ENCODE data around the gene NR1I2.

NR1I2 gene

DNA sequence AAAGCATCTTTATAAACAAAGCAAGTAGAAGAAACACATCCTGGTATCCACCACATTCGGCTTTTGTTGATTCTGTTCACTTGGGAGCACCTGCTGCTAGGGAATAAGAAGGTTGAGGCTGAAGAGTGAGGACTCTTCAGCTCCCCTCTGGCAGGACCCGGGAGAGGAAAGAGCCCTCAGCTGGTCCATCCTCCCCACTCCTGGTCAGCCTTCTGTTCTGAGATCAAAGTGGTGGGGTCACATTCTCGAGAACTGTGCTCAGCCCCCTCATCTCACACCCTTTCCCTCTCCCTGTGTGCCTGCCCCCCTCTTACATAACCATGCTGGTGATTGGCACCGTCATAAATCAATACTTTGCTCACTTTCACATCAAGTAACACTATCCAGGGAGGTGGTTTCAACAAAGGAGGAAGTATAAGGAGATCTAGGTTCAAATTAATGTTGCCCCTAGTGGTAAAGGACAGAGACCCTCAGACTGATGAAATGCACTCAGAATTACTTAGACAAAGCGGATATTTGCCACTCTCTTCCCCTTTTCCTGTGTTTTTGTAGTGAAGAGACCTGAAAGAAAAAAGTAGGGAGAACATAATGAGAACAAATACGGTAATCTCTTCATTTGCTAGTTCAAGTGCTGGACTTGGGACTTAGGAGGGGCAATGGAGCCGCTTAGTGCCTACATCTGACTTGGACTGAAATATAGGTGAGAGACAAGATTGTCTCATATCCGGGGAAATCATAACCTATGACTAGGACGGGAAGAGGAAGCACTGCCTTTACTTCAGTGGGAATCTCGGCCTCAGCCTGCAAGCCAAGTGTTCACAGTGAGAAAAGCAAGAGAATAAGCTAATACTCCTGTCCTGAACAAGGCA is at the start of gene NR1I2:
TSS of gene NR1I2 (plus strand) at position 772 of the 869 bp plus-strand sequence.
- no peak for DNase-seq (ENCODE audit: low read depth, low spot score)
- Histone ChIP-seq H3K27ac (ENCODE audit: low read length) (no peak within 1 kb of the TSS), H3K27me3 (ENCODE audit: control insufficient read depth, insufficient read depth, low read length) (no peaks in the 10 kb centered on the region), H3K4me3 (ENCODE audit: low read length) (no peak within 1 kb of the TSS), H3K36me3 (ENCODE audit: control insufficient read depth, insufficient read depth, low read length) (no peaks in the 10 kb centered on the region), H3K9me3 (ENCODE audit: control insufficient read depth, insufficient read depth, low read length) (no peaks in the 10 kb centered on the region), H3K4me1 (ENCODE audit: control insufficient read depth, insufficient read depth, low read length) (no peaks in the 10 kb centered on the region)
- no CpG with 5 or more reads among the region's 10 CpGs for WGBS (ENCODE audit: insufficient coverage, insufficient read length)

DNA sequence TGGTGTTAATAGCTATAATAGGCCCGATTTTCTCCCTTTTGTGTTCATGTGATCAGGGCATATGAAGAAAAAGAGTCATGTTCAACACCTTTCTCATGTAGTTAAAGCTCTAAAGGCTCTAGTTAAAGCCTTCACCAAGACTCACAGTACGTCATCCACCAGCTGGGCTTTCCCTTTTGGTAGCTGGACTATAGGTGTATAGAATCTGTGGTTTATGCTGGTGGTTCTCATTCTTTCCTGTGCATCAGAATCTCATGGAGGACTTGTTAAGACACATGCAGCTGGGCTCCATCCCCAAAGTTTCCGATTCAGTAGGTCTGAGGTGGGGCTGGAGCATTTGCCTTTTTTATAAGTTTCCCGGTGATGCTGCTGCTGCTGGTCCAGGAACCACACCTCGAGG is 48.1 kb upstream of the NR1I2 start:
- no CpG with 5 or more reads among the region's 5 CpGs for WGBS (ENCODE audit: insufficient coverage, insufficient read length)
- H3K4me1 ChIP-seq (ENCODE audit: control insufficient read depth, insufficient read depth, low read length), result no peaks in the 10 kb centered on the region
- H3K27me3 ChIP-seq (ENCODE audit: control insufficient read depth, insufficient read depth, low read length), result no peaks in the 10 kb centered on the region
- no peaks in the 10 kb centered on the region for H3K36me3 ChIP-seq (ENCODE audit: control insufficient read depth, insufficient read depth, low read length)
- H3K4me3 ChIP-seq (ENCODE audit: low read length), result no peak overlapping the region
- H3K27ac ChIP-seq (ENCODE audit: low read length), result no peak overlapping the region
- H3K9me3 ChIP-seq (ENCODE audit: control insufficient read depth, insufficient read depth, low read length), result no peaks in the 10 kb centered on the region
- no peak for DNase-seq (ENCODE audit: low read depth, low spot score)

DNA sequence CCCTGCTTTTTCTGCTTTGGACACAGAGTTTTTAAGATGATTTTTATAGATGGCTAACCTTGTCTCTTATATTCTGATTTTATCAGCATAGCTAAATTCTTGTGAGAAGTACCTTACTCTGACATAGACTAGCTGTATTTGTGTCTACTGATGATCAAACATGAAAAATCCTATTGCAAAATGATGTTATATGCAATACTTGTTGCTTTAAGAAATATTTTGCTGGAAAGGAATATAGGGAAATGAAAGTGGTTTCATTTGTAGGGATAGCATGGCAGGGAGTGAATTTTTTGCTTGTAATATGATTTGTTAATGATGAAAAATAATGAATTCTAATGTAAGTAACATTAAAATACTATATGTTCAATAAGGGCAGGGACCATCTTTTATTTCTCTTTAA is 43.2 kb upstream of the NR1I2 start:
- Histone ChIP-seq H3K4me1 (ENCODE audit: control insufficient read depth, insufficient read depth, low read length) (no peaks in the 10 kb centered on the region), H3K27ac (ENCODE audit: low read length) (no peak overlapping the region), H3K36me3 (ENCODE audit: control insufficient read depth, insufficient read depth, low read length) (no peaks in the 10 kb centered on the region), H3K9me3 (ENCODE audit: control insufficient read depth, insufficient read depth, low read length) (no peaks in the 10 kb centered on the region), H3K4me3 (ENCODE audit: low read length) (no peak overlapping the region), H3K27me3 (ENCODE audit: control insufficient read depth, insufficient read depth, low read length) (no peaks in the 10 kb centered on the region)
- DNase-seq (ENCODE audit: low read depth, low spot score), result no peak

DNA sequence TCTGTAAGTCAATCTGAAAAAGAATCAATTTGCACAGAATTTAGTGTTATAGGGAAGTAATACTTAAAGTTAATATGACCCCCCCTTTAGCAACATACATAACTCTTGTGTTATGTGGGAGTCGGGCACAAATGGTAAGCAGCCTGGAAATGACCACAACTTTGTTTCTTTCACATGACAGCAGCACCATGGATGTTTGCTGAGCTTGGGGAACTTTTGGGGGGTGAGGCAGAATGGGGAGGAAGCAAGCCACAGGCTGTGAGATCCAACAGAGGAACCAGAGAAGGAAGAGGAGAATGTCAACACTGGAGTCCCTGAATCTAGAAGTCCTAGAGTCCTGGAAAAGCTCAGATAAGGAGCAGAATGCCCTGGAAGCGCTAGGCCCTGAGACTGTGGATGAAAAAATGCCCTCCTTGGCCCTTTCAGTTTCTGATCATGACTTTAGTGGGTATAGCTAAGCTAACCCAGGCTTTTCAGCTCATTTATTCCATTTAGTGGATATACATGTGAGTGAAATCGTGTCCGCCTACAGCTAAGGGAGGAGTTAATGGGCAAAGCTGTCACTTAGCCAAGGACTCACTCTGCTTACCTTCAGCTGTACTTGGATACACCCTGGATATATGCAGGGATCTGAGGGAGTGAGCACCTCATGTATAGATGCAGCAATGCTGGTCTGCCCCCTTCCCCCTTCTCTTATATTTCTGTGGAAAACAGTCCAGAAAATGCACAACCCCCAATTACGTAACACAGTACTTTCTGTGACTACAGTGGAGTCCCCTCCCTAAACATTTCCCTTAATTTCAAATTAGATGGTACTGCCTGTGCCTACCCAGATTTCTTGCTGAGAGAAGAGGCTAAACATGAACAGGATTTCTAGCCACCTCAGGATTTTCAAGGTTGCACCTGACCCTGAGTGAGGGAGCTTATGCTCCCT is 40.0 kb upstream of the NR1I2 start:
- Histone ChIP-seq H3K4me3 (ENCODE audit: low read length) (no peak overlapping the region), H3K36me3 (ENCODE audit: control insufficient read depth, insufficient read depth, low read length) (no peaks in the 10 kb centered on the region), H3K4me1 (ENCODE audit: control insufficient read depth, insufficient read depth, low read length) (no peaks in the 10 kb centered on the region), H3K27ac (ENCODE audit: low read length) (no peak overlapping the region), H3K27me3 (ENCODE audit: control insufficient read depth, insufficient read depth, low read length) (no peaks in the 10 kb centered on the region), H3K9me3 (ENCODE audit: control insufficient read depth, insufficient read depth, low read length) (no peaks in the 10 kb centered on the region)
- DNase-seq (ENCODE audit: low read depth, low spot score), result no peak
- WGBS (ENCODE audit: insufficient coverage, insufficient read length), result no CpG with 5 or more reads among the region's 5 CpGs

DNA sequence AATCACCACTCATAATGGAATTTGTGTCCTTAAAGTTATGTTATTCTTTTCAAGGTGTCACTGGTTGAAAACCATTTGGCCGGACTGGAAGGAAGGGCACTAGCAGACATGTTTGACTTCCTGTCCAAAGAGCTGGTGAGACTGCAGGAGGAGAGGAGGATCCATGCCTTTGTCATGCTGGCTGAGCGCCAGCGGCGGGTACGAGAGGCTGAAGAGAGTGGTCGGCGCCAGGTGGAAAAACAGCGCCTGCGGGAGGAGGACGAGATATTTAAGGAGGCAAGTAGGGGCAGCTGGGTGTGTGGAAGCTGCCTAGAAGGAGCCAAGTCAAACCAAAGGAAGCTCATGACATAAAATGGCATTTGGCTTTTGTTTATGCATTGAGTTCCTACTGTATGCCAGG is 38.0 kb upstream of the NR1I2 start:
- H3K4me1 ChIP-seq (ENCODE audit: control insufficient read depth, insufficient read depth, low read length), result no peaks in the 10 kb centered on the region
- no peak for DNase-seq (ENCODE audit: low read depth, low spot score)
- H3K4me3 ChIP-seq (ENCODE audit: low read length), result no peak overlapping the region
- WGBS (ENCODE audit: insufficient coverage, insufficient read length), result no CpG with 5 or more reads among the region's 10 CpGs
- H3K36me3 ChIP-seq (ENCODE audit: control insufficient read depth, insufficient read depth, low read length), result no peaks in the 10 kb centered on the region
- no peak overlapping the region for H3K27ac ChIP-seq (ENCODE audit: low read length)
- no peaks in the 10 kb centered on the region for H3K9me3 ChIP-seq (ENCODE audit: control insufficient read depth, insufficient read depth, low read length)
- H3K27me3 ChIP-seq (ENCODE audit: control insufficient read depth, insufficient read depth, low read length), result no peaks in the 10 kb centered on the region

DNA sequence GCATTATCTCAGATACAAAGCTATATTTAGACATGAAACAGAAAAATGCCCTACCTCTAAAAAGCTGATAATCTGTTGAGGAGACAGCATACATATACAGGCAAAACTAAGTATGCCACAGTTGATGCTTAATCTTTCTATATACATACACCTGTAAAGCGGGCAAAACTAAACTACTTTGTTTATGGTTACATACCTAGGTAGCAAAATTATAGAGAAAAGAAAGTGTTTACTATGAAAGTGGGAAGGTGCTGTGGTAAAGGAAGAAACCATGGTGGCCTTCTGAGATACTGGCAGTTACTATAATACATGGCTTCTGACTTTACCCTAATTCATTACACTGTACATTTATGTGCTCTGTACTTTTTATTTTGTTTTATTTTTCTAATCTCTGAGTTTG is 36.0 kb upstream of the NR1I2 start:
- no peaks in the 10 kb centered on the region for H3K9me3 ChIP-seq (ENCODE audit: control insufficient read depth, insufficient read depth, low read length)
- no peaks in the 10 kb centered on the region for H3K4me1 ChIP-seq (ENCODE audit: control insufficient read depth, insufficient read depth, low read length)
- H3K4me3 ChIP-seq (ENCODE audit: low read length), result no peak overlapping the region
- no peak overlapping the region for H3K27ac ChIP-seq (ENCODE audit: low read length)
- DNase-seq (ENCODE audit: low read depth, low spot score), result no peak
- no peaks in the 10 kb centered on the region for H3K27me3 ChIP-seq (ENCODE audit: control insufficient read depth, insufficient read depth, low read length)
- no peaks in the 10 kb centered on the region for H3K36me3 ChIP-seq (ENCODE audit: control insufficient read depth, insufficient read depth, low read length)
- WGBS (ENCODE audit: insufficient coverage, insufficient read length), result no CpG with 5 or more reads among the region's 1 CpG

DNA sequence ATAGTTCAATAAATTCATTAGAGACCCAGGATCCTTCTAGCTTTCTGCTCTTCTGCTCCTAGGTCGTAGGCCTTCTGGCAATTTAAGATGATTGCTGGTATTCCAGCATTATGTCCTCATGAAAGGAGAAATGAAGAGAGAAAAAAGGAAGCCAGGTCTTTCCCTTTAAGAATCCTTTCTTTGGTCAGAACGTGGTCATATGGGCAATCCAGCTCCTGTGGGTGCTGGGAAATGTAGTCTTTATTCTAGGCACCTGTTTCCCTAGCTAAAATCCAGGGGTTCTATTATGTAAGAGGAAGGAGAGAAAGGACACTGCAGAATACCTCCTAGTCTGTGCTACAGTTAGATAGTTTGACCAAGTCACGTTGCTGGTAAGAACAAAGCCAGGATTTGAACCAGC is 35.5 kb upstream of the NR1I2 start:
- Histone ChIP-seq H3K4me3 (ENCODE audit: low read length) (no peak overlapping the region), H3K9me3 (ENCODE audit: control insufficient read depth, insufficient read depth, low read length) (no peaks in the 10 kb centered on the region), H3K27ac (ENCODE audit: low read length) (no peak overlapping the region), H3K36me3 (ENCODE audit: control insufficient read depth, insufficient read depth, low read length) (no peaks in the 10 kb centered on the region), H3K4me1 (ENCODE audit: control insufficient read depth, insufficient read depth, low read length) (no peaks in the 10 kb centered on the region), H3K27me3 (ENCODE audit: control insufficient read depth, insufficient read depth, low read length) (no peaks in the 10 kb centered on the region)
- no CpG with 5 or more reads among the region's 3 CpGs for WGBS (ENCODE audit: insufficient coverage, insufficient read length)
- no peak for DNase-seq (ENCODE audit: low read depth, low spot score)

DNA sequence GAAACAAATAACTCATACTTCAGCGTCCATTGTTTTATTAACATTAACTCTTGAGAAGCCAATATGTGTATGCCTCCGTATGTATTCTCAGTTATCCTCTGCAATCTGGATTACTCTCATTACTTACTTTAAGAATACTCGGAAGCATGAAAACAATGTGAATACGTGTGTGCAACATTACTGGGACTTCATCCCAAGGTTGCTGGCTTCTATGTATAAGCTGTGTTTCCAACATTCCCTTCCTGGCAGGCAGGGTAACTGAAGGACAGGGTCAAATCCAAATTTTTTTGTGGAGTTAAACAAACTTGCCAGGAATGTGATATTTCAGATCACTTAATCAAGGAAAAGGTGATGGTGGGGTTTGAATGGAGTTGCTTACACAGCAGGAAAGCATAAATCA is 34.5 kb upstream of the NR1I2 start:
- H3K27me3 ChIP-seq (ENCODE audit: control insufficient read depth, insufficient read depth, low read length), result no peaks in the 10 kb centered on the region
- whole genome bisulfite sequencing (ENCODE audit: insufficient coverage, insufficient read length), result no CpG with 5 or more reads among the region's 4 CpGs
- H3K4me1 ChIP-seq (ENCODE audit: control insufficient read depth, insufficient read depth, low read length), result no peaks in the 10 kb centered on the region
- no peaks in the 10 kb centered on the region for H3K9me3 ChIP-seq (ENCODE audit: control insufficient read depth, insufficient read depth, low read length)
- H3K36me3 ChIP-seq (ENCODE audit: control insufficient read depth, insufficient read depth, low read length), result no peaks in the 10 kb centered on the region
- H3K4me3 ChIP-seq (ENCODE audit: low read length), result no peak overlapping the region
- no peak for DNase-seq (ENCODE audit: low read depth, low spot score)
- no peak overlapping the region for H3K27ac ChIP-seq (ENCODE audit: low read length)

DNA sequence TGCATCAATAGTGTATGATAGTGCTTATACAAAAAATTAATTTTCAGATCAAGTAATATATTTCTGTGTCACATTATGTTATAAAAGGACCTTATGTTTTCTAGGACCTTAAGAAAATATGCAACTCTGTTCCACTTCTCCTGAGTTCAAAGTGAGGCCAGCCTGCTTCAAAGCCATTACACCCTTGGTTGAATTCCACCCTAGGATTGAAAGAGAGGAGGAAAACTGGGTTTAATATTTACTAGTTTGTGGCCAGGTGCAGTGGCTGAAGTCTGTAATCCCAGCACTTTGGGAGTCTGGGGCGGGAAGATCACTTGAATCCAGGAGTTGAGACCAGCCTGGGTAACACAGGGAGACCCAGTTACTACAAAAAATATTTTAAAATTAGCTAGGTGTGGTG is 32.9 kb upstream of the NR1I2 start:
- Histone ChIP-seq H3K4me1 (ENCODE audit: control insufficient read depth, insufficient read depth, low read length) (no peaks in the 10 kb centered on the region), H3K9me3 (ENCODE audit: control insufficient read depth, insufficient read depth, low read length) (no peaks in the 10 kb centered on the region), H3K4me3 (ENCODE audit: low read length) (no peak overlapping the region), H3K27ac (ENCODE audit: low read length) (no peak overlapping the region), H3K27me3 (ENCODE audit: control insufficient read depth, insufficient read depth, low read length) (no peaks in the 10 kb centered on the region), H3K36me3 (ENCODE audit: control insufficient read depth, insufficient read depth, low read length) (no peaks in the 10 kb centered on the region)
- no peak for DNase-seq (ENCODE audit: low read depth, low spot score)
- no CpG with 5 or more reads among the region's 1 CpG for WGBS (ENCODE audit: insufficient coverage, insufficient read length)

DNA sequence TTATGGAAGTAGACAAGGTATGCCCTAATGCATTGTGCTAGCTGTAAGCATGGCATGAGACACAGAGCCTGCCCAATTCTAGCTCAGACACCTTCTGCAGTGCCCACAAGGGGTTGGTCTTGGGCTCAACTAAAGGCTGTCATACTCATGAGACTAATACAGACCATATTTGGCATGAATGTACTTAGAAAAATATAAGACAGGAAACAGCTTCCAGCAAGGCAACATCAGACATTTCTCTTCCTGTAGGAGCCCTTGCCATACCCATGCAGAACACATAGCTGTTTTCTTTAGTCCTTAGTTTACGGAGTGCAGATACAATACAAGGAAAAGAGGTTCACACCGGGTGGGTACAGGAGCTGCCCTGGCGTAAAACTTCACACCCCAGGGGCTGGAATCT is 30.5 kb upstream of the NR1I2 start:
- H3K27ac ChIP-seq (ENCODE audit: low read length), result no peak overlapping the region

More for the DNA sequence above, 30.5 kb upstream of the NR1I2 start:
- Histone ChIP-seq H3K27me3 (ENCODE audit: control insufficient read depth, insufficient read depth, low read length) (no peaks in the 10 kb centered on the region), H3K4me1 (ENCODE audit: control insufficient read depth, insufficient read depth, low read length) (no peaks in the 10 kb centered on the region), H3K4me3 (ENCODE audit: low read length) (no peak overlapping the region), H3K36me3 (ENCODE audit: control insufficient read depth, insufficient read depth, low read length) (no peaks in the 10 kb centered on the region), H3K9me3 (ENCODE audit: control insufficient read depth, insufficient read depth, low read length) (no peaks in the 10 kb centered on the region)
- no CpG with 5 or more reads among the region's 3 CpGs for WGBS (ENCODE audit: insufficient coverage, insufficient read length)
- no peak for DNase-seq (ENCODE audit: low read depth, low spot score)
